Raji (cell line): ENCODE results near the gene FBLN2.

ENCODE experiments used
- POLR2A ChIP-seq: IDR thresholded peaks from 2 replicates; pipeline ENCODE4 v1.6.1; 2011; ENCODE audit warnings: low read depth, low read length, control low read depth; ENCODE audit not compliant: insufficient read depth

FBLN2 gene

DNA sequence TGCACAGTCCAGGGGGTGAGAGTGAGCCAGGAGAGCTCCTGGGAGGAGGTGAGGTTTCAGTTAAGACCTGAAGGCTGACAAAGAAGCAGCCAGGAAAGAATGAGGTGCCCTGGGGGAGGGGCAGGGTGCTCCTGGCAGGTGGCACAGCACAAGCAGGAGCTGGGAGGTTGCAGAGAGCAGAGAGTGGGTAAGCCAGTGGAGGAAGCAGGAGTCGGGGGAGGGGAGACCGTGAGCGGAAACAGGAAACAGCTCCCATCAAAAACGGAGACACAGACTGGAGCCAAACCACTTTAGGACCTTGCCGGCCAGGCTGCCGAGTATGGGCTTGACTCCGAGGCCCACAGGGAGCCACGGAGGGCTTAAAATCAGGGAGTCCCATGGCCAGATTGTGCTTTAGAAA is 12.1 kb upstream of the FBLN2 start:
- TF ChIP-seq POLR2A = no peak

DNA sequence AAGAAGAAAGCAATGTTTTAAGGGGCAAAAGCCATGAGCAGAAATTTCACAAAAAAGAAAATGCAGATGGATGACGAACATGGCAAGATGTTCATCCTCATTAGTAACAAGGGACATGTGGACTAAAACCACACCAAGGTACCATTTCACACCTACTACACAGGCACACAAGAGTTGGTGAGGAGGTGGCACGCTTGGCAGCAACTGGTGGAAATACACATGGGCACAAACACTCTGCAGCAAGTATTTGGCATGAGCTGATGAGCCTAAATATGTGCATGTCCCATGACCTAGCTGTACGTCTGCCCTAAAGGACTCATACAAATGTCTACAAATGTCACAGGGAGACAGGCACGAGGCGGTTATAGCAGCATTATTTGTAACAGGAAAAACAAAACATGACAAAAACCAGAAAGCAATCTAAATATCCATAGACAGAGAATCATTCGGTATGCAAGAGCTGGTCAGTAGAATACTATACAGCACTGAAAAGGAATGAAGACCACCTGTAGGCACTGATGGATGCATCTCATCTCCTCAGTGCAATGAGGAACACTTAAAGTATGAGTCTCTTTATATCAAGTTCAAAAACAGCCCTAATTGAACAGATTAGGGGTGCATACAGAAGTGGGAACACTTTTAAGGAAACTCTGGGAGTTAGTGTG is 11.5 kb upstream of the FBLN2 start:
- no peak for TF ChIP-seq POLR2A

DNA sequence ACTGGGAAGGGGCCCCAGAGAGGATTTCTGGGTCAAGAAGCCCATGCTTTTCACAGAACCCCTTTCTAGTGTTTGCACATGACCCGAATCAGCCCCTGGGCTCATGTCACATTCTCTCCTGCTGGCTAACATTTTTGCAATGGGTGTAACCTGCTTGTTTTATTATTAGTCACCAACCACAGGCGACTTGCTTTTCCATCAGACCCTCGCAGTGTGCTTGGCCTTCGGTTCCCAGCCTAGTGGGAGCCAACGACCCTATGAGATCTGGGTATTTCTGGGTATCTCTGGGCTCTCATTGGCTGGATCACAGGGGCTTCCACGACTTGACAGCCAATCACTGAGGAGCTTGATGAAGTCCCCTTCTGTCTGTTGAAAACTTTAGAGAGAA is 11.0 kb upstream of the FBLN2 start:
- no peak for TF ChIP-seq POLR2A

DNA sequence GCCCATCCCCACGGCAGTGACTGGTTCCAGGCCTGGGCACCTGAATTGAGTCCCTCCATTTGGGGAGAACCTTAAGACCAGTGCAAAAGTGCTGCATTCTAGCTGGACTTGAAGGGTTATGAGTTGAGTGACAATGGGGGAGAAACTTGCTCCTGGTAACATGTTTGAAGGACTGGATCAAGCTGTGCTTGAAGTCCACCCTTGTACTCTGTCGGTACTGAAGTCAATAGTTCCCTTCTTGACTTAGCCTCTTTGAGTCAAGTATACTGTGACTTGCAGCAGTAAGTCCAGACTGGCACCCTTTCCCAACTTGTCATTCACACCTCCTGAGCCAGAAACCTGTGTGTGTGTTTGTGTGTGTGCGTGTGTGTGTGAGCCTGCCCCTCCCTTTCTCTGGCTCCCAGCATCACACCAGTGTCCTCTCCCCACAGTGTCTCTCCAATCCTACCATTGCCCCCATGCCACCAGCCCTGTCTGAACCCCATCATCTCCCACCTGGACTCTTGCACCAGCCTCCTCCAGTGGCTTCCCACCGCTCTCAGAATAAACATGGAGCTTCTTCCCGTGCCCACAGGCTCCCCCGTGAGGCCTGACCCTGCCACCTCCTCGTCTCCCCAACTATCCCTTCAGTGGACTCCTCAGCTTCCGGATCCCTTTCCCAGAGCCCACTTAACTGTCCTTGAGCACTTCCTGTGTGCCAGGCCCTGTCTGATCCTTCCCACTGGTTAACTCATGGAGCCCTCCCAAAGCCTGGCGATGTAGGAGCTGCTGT is 10.2 kb upstream of the FBLN2 start:
- TF ChIP-seq POLR2A = no peak

DNA sequence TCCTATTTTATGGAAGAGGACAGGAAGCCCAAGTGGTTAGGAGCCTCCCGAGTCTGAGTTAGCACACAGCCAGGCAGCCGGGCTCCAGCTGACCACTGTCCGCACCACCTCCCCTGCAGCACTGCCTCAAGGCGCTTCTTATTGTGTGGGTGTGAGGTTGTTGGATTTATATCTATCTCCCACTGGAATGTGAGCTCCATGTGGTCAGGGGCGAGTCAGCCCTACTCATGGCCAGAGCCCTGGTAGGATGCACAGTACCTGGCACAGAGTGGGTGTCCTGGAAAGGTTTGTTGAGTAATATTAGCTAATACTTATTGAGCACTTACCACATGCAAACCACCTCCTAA is 9.7 kb upstream of the FBLN2 start:
- TF ChIP-seq POLR2A = no peak

DNA sequence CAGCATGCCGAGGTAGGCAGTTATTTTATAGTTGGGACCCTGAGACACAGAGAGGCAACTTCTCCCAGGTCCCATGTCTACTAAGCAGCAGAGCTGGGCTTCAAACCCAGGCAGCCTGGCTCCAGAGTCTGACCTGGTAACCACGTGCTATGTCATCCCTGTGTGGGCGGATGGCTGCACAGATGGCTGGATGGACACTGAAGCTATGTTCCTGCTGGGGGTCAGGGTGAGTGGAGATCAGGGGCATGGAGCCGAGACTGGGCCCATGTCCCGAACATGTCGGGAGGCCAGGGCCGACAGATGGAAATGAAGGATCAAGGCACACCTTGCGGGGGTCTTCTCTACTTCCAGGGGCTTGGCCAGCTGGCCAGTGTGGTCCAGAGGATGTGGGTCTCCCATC is 9.3 kb upstream of the FBLN2 start:
- TF ChIP-seq POLR2A = no peak

DNA sequence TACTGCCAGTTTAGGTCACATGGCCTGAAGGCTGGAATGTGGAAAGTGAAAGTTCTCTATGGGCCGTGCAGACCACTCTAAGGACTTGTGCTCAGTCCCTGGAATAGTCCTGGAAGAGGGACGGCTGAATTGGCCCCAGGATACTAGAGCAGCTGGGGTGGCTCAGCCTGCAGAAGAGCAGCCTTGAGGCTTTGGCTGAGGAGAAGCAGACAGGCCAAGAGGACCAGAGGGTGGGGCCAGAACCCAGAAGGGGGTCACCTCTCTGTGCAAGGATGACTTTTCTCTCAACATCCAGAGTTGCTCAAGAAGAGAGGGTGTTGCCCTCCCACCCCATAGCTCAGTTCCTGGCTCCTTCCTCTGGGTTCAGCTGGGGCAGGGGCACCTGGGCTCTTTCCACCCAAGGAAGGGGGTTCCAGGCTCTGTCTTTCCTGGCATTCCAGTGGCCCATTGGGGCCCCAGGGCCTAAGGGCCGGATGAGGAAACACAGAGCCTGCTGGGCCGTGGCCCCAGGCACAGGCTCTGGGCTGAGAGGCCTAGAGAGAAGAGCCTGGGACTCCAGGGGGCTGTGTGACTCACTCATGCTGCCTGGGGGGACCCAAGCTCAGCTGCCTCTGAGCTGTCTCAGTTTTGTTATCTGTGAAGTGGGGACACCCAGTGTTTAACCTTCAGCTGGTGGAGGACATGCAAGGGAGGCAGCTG is 8.5 kb upstream of the FBLN2 start:
- TF ChIP-seq POLR2A = no peak

DNA sequence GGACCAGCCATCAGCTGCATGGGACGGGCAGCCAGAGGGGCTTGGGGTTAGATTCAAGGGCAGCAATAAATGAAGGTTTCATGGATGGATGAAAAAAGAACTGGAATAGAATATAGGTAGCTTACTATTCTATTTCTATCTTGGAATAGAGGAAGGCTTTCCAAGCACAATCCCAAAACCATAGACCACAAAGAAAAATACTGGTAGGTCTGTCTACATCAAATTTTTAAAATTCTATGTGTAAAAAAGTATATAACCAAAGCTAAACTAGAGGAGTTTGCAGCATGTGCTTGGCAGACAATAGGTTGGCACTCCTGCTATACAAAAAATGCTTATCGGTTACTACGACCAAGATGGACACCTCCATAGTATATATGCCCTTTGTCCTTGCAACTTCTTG is 7.2 kb upstream of the FBLN2 start:
- TF ChIP-seq POLR2A = no peak

DNA sequence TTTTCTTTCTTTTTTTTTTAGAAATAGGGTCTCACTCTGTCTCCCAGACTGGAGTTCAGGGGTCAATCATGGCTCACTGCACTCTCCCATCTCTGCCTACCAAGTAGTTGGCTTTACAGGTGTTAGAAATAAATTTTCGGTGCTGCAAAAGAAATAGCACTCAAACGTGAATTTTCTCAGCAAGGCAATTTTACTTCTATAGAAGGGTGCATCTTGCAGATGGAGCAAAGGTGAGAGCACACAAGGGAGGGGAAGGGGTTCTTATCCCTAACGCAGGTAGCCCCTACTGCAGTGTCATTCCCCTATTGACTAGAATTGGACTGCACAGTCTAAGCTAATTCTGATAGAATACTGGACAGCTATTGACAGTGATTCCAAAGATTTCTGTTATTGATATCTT is 6.8 kb upstream of the FBLN2 start:
- no peak for TF ChIP-seq POLR2A

DNA sequence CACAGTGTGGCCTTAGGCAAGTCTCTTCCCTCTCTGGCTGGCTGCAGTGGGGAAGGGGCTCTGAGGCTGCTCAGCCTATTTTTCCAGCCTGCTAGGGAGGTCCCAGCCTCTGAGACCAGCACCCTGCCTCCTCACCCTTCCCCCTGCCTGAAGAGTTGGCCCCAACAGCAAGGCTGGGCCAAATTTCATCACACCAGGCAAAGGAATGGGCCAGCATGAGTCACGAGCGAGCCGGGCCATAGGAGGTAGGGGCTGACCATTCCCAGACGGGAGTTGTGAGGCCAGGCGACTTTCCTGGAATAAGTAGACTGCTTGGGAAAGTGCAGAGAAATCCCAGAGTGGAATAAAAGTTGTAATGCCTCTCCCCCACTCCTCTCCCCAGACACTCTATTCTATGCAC is 5.7 kb upstream of the FBLN2 start:
- no peak for TF ChIP-seq POLR2A

DNA sequence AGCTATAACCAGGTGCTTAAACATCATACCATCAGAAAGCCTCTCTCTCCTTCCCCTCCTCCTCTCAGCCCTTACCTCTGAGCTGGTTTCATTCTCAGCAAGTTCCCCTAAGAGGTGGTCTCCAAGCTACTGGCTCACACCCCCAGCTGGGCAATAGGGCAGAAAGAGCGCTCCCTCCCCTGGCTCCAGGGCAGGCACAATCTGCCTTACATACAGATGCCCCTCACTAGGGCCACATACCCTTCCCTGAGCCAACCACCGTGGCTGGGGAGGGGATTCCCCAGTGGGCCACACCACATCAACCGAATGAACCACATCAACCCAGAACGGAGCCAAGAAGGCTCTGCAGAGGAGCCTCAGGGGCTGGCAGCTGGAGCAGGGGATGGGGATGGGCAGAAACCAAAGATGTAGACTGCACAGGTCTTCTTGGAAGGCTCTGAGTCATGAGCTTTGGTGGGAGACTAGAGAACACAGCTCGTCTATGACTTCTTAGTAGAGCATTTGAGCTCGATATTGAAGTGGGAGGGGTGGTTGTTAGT is 4.6 kb upstream of the FBLN2 start:
- no peak for TF ChIP-seq POLR2A

DNA sequence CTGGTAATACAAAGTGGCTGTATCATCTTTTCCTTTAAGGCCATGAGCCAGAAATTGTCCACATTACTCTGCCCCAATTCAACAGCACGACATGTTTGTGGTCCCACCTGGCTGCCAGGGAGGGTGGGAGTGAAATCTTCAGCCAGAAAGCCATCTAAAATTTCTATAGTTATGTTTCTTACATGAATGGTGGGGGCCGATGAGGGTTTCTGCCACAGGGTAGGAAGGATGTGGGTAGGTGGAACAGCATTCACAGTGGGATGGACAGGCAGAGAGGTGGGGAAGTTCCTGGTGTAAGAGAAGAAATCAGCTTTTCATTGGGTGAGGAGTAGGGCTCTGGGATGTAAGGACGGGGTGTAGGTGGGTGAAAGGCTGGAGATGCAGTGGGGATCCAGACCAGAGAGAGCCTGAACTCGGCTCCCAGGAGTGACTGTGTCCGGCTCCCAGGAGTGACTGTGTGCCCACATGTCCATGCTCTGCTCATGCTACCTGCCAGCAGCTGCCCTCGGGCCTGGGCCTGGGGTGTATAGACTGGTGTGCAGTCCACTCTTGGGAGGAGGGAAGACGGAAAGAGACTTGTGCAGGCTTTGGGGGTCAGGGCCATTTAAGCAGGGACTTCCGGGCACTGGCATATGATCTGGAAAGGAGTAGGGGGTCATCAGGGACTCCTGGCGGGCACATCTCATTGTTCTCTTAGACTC is 3.8 kb upstream of the FBLN2 start:
- no peak for TF ChIP-seq POLR2A

DNA sequence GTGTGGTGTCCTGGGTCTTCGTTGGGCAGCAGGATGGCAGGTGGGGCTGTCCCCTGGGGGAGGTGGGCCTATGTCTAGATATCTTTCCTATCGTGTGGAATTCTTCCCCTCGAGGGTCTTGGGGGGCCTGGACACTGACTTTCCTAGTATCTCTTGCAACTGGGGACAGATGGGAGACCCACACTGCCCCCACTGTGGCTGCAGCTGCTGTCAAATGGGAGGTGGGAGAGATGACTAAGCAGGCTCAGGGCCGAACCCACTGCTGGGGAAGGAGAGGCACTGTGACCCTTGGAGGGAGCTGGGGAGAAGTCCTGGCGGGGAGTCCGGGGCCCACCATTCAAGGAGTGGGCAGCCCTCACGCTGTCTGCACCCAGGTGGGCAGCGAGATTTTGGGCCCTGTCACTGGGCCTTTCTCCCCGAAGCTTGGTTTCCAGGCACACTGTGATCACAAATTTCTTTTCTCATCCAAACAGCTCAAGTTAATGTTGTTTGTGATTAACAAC is 2.9 kb upstream of the FBLN2 start:
- no peak for TF ChIP-seq POLR2A

DNA sequence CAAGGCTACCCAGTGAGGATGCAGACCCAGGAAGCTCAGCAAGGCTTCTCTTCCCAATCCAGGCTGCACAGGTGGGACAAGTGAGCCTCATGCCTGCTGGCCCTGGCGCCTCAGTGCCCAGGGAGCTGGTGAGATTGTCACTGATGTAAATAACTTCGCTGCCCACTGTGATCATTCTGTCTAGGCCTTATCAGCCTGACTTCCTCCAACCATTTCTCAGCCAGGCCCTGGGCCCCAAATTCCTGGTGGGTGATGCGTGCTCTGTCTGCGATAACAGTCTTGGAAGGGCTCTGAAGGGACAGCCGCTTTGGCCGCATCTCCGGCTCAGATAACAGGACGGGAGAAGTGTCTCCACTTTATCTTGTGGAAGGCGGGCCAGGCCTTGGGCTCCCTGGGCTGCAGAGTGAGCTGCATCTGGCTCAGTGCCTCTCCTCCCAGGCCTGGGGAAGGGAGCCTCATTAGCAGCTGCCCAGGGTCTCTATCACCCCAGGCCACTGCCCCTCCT is 2.2 kb upstream of the FBLN2 start:
- TF ChIP-seq POLR2A = no peak
